RWPE2 (cell line): Measurements from ENCODE around the gene MAPK8.

Experiments used
- ATAC-seq: fragments of 200-7000 bp; cut with Tn5 transposase; 3 replicates; pipeline ENCODE4 v1.9.1; 2021; ENCODE audit warnings: low read depth
- DNase-seq: peaks from one replicate; pipeline ENCODE4 v3.0.0-alpha.2; 2020; ENCODE audit warnings: low spot score
- H3K27ac ChIP-seq: fragments of 450-650 bp; 2 replicates; pipeline ENCODE4 v1.5.1; 2017; ENCODE audit warnings: mild to moderate bottlenecking; ENCODE audit not compliant: poor library complexity, severe bottlenecking
- H3K27me3 ChIP-seq: fragments of 250-450 bp; sonication (Bioruptor Pico); 2 replicates; pipeline ENCODE4 v1.5.1; 2021; ENCODE audit warnings: mild to moderate bottlenecking, moderate library complexity; ENCODE audit not compliant: insufficient read depth, poor library complexity, severe bottlenecking
- H3K36me3 ChIP-seq: fragments of 250-450 bp; sonication (Bioruptor Pico); 2 replicates; pipeline ENCODE4 v1.5.1; 2020; ENCODE audit warnings: low read depth, mild to moderate bottlenecking, moderate library complexity
- H3K4me1 ChIP-seq: fragments of 250-450 bp; sonication (Bioruptor Pico); 2 replicates; pipeline ENCODE4 v1.5.1; 2021; ENCODE audit warnings: mild to moderate bottlenecking, moderate library complexity; ENCODE audit not compliant: insufficient read depth, poor library complexity, severe bottlenecking
- H3K4me3 ChIP-seq: fragments of 250-450 bp; sonication (Bioruptor Pico); 2 replicates; pipeline ENCODE4 v1.5.1; 2021; ENCODE audit warnings: mild to moderate bottlenecking, moderate library complexity; ENCODE audit not compliant: severe bottlenecking
- H3K9me3 ChIP-seq: fragments of 250-450 bp; sonication (Bioruptor Pico); 2 replicates; pipeline ENCODE4 v1.5.1; 2021; ENCODE audit warnings: mild to moderate bottlenecking, moderate library complexity; ENCODE audit not compliant: severe bottlenecking
- CTCF ChIP-seq: fragments of 450-650 bp; IDR thresholded peaks from one replicate; pipeline ENCODE4 v1.5.1; 2017; ENCODE audit warnings: mild to moderate bottlenecking, moderate library complexity; ENCODE audit not compliant: poor library complexity, severe bottlenecking

The MAPK8 gene

DNA sequence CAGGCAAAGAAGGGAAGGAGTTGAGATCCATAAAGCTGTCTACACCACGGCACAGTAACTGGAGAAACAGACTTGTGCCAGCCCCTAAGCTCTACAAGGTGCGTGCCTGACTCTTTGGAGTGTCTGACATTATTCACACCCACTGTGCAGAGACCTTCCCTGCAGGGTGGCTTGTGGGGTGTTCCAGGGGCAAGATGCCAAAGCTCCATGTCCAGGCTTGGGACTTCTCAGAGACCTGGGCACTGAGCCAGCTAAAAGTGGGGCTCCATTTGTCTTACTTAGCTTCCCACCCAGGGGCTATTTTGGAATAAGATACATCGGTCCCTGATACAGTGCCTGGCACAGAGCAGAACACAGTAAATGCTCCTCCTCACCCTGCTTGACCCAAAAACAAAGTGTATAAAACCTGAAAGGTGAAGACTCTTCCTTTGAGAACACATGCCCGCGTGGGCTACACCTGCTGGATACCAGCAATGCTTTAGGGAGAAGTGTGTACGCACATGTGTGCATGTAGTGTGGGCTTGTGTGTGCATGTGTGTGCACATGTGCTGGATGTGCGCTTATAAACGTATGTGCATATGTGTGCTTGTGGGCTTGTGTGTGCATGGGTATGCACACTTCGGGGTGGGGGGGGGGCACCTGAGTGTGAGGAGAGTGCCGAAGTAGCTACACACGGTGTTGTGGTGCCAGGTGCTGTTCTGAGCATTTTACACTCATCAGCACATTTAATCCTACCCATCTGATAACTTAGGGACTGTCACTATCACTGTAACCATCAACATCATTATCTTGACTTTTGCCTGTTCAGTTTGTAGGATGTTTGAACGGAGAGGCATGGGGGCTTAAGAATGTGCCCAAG, 155.4 kb downstream of the MAPK8 start:
- no peak for TF ChIP-seq CTCF
- Histone ChIP-seq H3K9me3 (no peaks in the 10 kb centered on the region), H3K4me1 (peaks cover 9% of the 10 kb centered on the region), H3K36me3 (no peaks in the 10 kb centered on the region), H3K27ac (no peak overlapping the region), H3K4me3 (no peak overlapping the region), H3K27me3 (no peaks in the 10 kb centered on the region)
- DNase-seq (no peak), ATAC-seq (no peak)

- DNase-seq: no peak
- Histone ChIP-seq H3K27ac (no peak overlapping the region), H3K9me3 (no peaks in the 10 kb centered on the region), H3K4me3 (no peak overlapping the region), H3K27me3 (no peaks in the 10 kb centered on the region), H3K36me3 (no peaks in the 10 kb centered on the region), H3K4me1 (peaks cover 11% of the 10 kb centered on the region)
- TF ChIP-seq CTCF: no peak
- no peak for ATAC-seq
These were observed 156.1 kb downstream of the MAPK8 start for GRCh38 chr10:48462482-48463020.

DNA sequence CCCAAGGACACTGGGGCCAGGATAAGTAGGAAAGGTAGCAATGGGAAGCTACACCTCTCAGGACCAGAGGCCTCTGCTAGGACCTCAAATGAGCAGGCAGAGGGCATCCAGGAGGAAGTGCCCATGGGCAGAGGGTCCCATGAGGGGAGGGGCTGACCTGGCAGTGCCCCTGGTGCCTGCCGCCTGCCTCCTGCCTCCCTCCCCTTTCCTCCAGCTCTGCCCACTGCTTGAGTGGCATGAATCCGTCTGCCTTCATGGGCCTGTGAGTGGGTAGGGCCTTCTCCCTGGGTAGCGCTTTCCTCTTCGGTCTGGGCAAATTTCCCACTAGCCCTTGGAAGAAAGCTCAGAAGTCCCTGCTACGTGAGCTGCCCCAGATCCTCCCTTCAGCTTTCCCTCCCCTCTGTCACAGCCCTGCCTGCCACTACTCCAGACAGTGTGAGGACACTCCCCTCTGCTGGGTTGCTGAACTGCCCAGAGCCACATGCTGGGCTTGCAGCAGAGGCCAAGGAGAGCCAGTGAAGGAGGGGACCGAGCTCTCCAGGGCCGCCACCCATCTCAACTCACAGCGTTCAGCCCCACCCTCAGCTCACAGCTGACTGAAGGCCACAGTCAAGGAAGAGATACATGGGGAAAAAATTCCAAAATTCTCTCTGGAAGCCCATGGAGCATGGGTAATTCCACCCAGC, 157.0 kb downstream of the MAPK8 start:
- peak; percentile 38 for DNase-seq
- no peak overlapping the region for H3K27ac ChIP-seq
- no peak overlapping the region for H3K4me3 ChIP-seq
- no peak for ATAC-seq
- no peaks in the 10 kb centered on the region for H3K27me3 ChIP-seq
- H3K36me3 ChIP-seq: no peaks in the 10 kb centered on the region
- TF ChIP-seq CTCF: no peak
- peaks cover 11% of the 10 kb centered on the region for H3K4me1 ChIP-seq
- no peaks in the 10 kb centered on the region for H3K9me3 ChIP-seq

- no peaks in the 10 kb centered on the region for H3K36me3 ChIP-seq
- ATAC-seq (no peak), DNase-seq (peak; percentile 37)
- H3K27me3 ChIP-seq: no peaks in the 10 kb centered on the region
- peaks cover 11% of the 10 kb centered on the region for H3K4me1 ChIP-seq
- H3K4me3 ChIP-seq: no peak overlapping the region
- H3K9me3 ChIP-seq: no peaks in the 10 kb centered on the region
- H3K27ac ChIP-seq: no peak overlapping the region
- no peak for TF ChIP-seq CTCF
These were observed 157.8 kb downstream of the MAPK8 start for GRCh38 chr10:48464121-48464870.
